Raji (cell line): Measurements from ENCODE around the gene KDM5A.

Source experiments
- POLR2A ChIP-seq: IDR thresholded peaks from 2 replicates; pipeline ENCODE4 v1.6.1; 2011; ENCODE audit warnings: low read depth, low read length, control low read depth; ENCODE audit not compliant: insufficient read depth

The KDM5A gene

GRCh38 chr12:256958-257357 is 132.2 kb downstream of the KDM5A start:
- TF ChIP-seq POLR2A = no peak

- no peak for TF ChIP-seq POLR2A
These were observed 132.9 kb downstream of the KDM5A start for GRCh38 chr12:256225-256624.

GRCh38 chr12:254912-255311 is 134.2 kb downstream of the KDM5A start:
- no peak for TF ChIP-seq POLR2A

GRCh38 chr12:254039-254438 is 135.1 kb downstream of the KDM5A start:
- TF ChIP-seq POLR2A = no peak

- TF ChIP-seq POLR2A = no peak
These were observed 135.8 kb downstream of the KDM5A start for GRCh38 chr12:253116-253831.

GRCh38 chr12:252636-253035 is 136.5 kb downstream of the KDM5A start:
- no peak for TF ChIP-seq POLR2A

GRCh38 chr12:247271-247670 is 141.8 kb downstream of the KDM5A start:
- no peak for TF ChIP-seq POLR2A

- TF ChIP-seq POLR2A = no peak
These were observed 145.7 kb downstream of the KDM5A start for GRCh38 chr12:243381-243780.

GRCh38 chr12:242496-242895 is 146.6 kb downstream of the KDM5A start:
- no peak for TF ChIP-seq POLR2A

GRCh38 chr12:241266-241665 is 147.9 kb downstream of the KDM5A start:
- TF ChIP-seq POLR2A = no peak

- TF ChIP-seq POLR2A = no peak
These were observed 148.6 kb downstream of the KDM5A start for GRCh38 chr12:240566-240965.

GRCh38 chr12:238736-239398 is 150.3 kb downstream of the KDM5A start:
- no peak for TF ChIP-seq POLR2A

GRCh38 chr12:238116-238515 is 151.0 kb downstream of the KDM5A start:
- TF ChIP-seq POLR2A = no peak

- no peak for TF ChIP-seq POLR2A
These were observed 151.9 kb downstream of the KDM5A start for GRCh38 chr12:237026-237815.

- no peak for TF ChIP-seq POLR2A
These were observed 152.7 kb downstream of the KDM5A start for GRCh38 chr12:236445-236844.

- no peak for TF ChIP-seq POLR2A
These were observed 154.2 kb downstream of the KDM5A start for GRCh38 chr12:234891-235415.
